Peyer's patch (tissue), 4 donors: ENCODE results near the gene CHST15. TPM values are rescaled to one million over a fixed set of nuclear protein-coding genes. Genes with fewer than 3 reads are reported as not detected.

Experiments used
- DNase-seq, 3 donors: peaks; one replicate each; pipeline ENCODE4 v3.0.0-alpha.2; 2017 to 2019
- H3K27ac ChIP-seq, 4 donors: fragments of 200-600 bp; sonication (generic); one replicate each; pipeline ENCODE4 v1.5.1; 2016 to 2019
- H3K27me3 ChIP-seq, 2 donors: fragments of 200-600 bp; sonication (generic); one replicate each; pipeline ENCODE4 v1.5.1; 2019
- H3K36me3 ChIP-seq, 3 donors: fragments of 200-600 bp; sonication (generic); one replicate each; pipeline ENCODE4 v1.5.1; 2016 to 2019
- H3K4me1 ChIP-seq, 4 donors: fragments of 200-600 bp; sonication (generic); one replicate each; pipeline ENCODE4 v1.5.1; 2016 to 2019
- H3K4me3 ChIP-seq, 4 donors: fragments of 200-600 bp; sonication (generic); 1 replicate in 3 of 4; 2 replicates in 1 of 4; pipeline ENCODE4 v1.5.1; 2016 to 2019; ENCODE audit warnings: mild to moderate bottlenecking in 1 of 4
- H3K9me3 ChIP-seq, 4 donors: fragments of 200-600 bp; sonication (generic); one replicate each; pipeline ENCODE4 v1.5.1; 2016 to 2019; ENCODE audit warnings: mild to moderate bottlenecking in 1 of 4
- CTCF ChIP-seq, 6 experiments: fragments of 450-650 bp in 4 of 6; fragments of 200-600 bp in 2 of 6; sonication (generic) in 1 of 6; IDR thresholded peaks; one replicate each; pipeline ENCODE4 v1.5.1; 2017 to 2019; ENCODE audit warnings: antibody characterized with exemption in 6 of 6, mild to moderate bottlenecking in 3 of 6, moderate library complexity in 1 of 6
- POLR2A ChIP-seq, 2 donors: fragments of 450-650 bp; IDR thresholded peaks; one replicate each; pipeline ENCODE4 v1.5.1; 2017; ENCODE audit warnings: antibody characterized with exemption in 2 of 2, mild to moderate bottlenecking in 2 of 2, moderate library complexity in 2 of 2
- total RNA-seq, 4 donors: library from RNA; depleted of rRNA; stranded (reverse); fragments of >200 nt; gene quantifications; one replicate each; pipeline ENCODE4 v1.1.0, GENCODE V29; 2016

The CHST15 gene
- total RNA-seq, 4 donors from 2014 or later: 3.9 to 55.3 (median 10.9) TPM

- Histone ChIP-seq H3K4me3 (no peak overlapping the region), H3K4me1 (peaks cover 0 to 3% (median 0%) of the 10 kb centered on the region in 4 donors)
These were observed 47.5 kb downstream of the CHST15 start for GRCh38 chr10:124045801-124046355.

DNA sequence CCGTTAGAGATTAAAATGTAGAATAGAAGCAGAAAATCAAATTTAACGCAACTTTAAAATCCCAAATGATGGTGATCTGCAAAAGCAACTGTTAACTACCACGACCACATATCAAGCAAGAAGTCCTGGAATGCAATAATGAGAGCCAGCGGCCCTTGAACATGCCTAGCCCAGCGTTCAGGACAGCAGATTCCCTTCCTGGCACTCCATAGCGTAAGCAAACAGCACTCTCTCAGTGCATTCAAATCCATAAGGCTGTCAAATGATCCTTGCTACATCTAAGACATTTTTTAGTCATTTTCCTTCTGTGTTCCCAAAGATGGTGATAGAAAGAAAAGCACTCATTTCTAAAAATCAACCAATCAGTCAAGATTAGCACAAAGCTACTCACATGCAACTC lies 48.1 kb downstream of the CHST15 start:
- Histone ChIP-seq H3K27ac (peak overlapping the region in 1 of 4 donors; percentile 53), H3K36me3 (no peaks in the 10 kb centered on the region), H3K4me1 (peaks cover 0 to 3% (median 0%) of the 10 kb centered on the region in 4 donors), H3K9me3 (no peaks in the 10 kb centered on the region), H3K27me3 (no peaks in the 10 kb centered on the region), H3K4me3 (no peak overlapping the region)
- no peak for DNase-seq
- TF ChIP-seq POLR2A (IDR thresholded peaks at IDR 0.05) (no peak), CTCF (IDR thresholded peaks at IDR 0.05) (no peak)

More at GRCh38 chr10:124045801-124046355, 47.5 kb downstream of the CHST15 start:
- Histone ChIP-seq H3K27ac (peak overlapping the region in 1 of 4 donors; percentile 53), H3K27me3 (no peaks in the 10 kb centered on the region), H3K36me3 (no peaks in the 10 kb centered on the region), H3K9me3 (no peaks in the 10 kb centered on the region)
- TF ChIP-seq POLR2A (IDR thresholded peaks at IDR 0.05): no peak
- TF ChIP-seq CTCF (IDR thresholded peaks at IDR 0.05): no peak
- peak in 1 of 3 donors; percentile 33 for DNase-seq

DNA sequence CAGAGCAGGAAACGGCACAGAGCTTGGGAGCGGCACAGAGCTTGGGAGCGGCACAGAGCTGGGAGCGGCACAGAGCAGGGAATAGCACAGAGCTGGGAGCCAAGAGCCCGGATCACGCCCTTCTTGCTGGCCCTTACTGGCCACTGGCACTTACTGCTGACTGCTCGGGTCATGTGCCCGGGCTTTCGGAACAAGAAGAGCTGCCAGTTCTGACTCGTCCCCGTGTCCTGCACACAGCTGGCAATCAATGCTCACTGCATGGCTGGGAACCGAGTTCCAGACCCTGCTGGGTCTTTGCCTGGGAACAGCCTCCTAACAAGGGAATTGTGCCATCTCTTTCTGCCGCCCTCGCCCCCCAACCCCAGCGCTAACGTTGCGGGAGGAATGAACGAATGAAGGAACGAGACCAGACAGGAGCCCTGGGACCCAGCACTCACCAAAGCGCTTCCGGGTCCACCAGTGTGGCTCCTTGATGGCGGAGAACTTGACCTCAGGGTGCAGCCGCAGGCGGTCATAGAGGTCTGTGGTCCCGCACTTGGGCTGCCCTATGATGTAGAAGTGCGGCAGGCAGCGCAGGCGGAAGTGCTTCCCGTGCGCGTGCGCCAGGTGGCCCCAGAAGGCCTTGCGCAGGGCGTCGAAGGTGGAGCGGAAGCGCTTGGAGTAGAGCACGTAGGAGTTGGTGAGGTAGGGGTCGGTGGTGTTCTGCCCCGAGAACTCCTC lies 49.1 kb downstream of the CHST15 start:
- peak overlapping the region in 1 of 4 donors; percentile 72 for H3K27ac ChIP-seq

GRCh38 chr10:124043310-124044142 lies 49.9 kb downstream of the CHST15 start:
- DNase-seq: peak in 2 of 3 donors; percentile 71 to 80
- Histone ChIP-seq H3K27ac (peak overlapping the region in 1 of 4 donors; percentile 72), H3K4me1 (peaks cover 0 to 3% (median 0%) of the 10 kb centered on the region in 4 donors), H3K36me3 (no peaks in the 10 kb centered on the region), H3K4me3 (no peak overlapping the region), H3K9me3 (no peaks in the 10 kb centered on the region), H3K27me3 (no peaks in the 10 kb centered on the region)
- no peak for TF ChIP-seq POLR2A (IDR thresholded peaks at IDR 0.05)
- TF ChIP-seq CTCF (IDR thresholded peaks at IDR 0.05): no peak

More for the DNA sequence above, 49.1 kb downstream of the CHST15 start:
- DNase-seq: no peak
- Histone ChIP-seq H3K36me3 (no peaks in the 10 kb centered on the region), H3K9me3 (no peaks in the 10 kb centered on the region), H3K4me1 (peaks cover 0 to 3% (median 0%) of the 10 kb centered on the region in 4 donors), H3K4me3 (no peak overlapping the region), H3K27me3 (no peaks in the 10 kb centered on the region)
- TF ChIP-seq CTCF (IDR thresholded peaks at IDR 0.05): no peak
- TF ChIP-seq POLR2A (IDR thresholded peaks at IDR 0.05): no peak

DNA sequence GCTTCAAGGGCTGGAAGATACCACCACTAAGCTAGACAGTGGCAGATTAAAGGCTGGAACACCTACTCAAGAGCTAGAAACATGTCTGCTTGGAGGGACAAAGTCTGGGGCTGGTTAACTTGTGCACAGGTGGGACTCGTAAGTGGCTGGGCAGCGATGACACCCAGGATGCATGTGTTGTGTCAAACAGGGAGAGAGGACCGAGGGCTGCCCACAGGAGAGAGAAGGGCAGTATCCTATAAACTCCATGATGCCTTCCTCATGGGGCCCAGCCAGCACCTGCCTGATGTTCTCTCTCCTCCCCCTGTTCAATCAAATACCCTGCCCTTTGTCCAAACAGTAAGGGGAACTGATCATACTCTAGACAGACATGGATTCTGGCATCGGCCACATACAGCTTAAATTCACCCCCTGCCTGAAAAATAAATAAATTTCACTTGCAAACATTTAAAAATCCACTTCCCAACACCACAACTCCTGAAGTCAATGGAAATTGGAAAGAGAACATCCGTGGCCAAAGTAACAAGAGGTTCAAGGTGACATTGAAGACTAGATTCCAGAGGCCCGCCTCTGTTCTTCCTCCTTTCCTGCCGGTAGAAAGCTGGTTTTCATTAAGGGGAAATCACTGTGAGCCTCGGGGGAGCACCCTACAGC lies 50.6 kb downstream of the CHST15 start:
- H3K36me3 ChIP-seq: no peaks in the 10 kb centered on the region
- H3K27ac ChIP-seq: peak overlapping the region in 1 of 4 donors; percentile 61
- H3K4me3 ChIP-seq: no peak overlapping the region
- no peak for DNase-seq
- H3K4me1 ChIP-seq: peaks cover 0 to 3% (median 0%) of the 10 kb centered on the region in 4 donors
- H3K9me3 ChIP-seq: no peaks in the 10 kb centered on the region
- no peak for TF ChIP-seq CTCF (IDR thresholded peaks at IDR 0.05)
- TF ChIP-seq POLR2A (IDR thresholded peaks at IDR 0.05): no peak
- no peaks in the 10 kb centered on the region for H3K27me3 ChIP-seq
